Stimulated activated CD4-positive, alpha-beta T cell treated with anti-CD3 and anti-CD28 coated beads, Interleukin-12 subunit alpha, Interleukin-12 subunit beta, amount 100 ng/mL, for 48 hours (primary cell): ENCODE data around the gene NIN.

ENCODE experiments used
- DNase-seq, 3 donors: peaks; one replicate each; pipeline ENCODE4 v3.0.0-alpha.2; 2020; ENCODE audit warnings: low read depth in 2 of 3, low spot score in 1 of 3

The NIN gene

GRCh38 chr14:50844391-50844790 lies 13.4 kb upstream of the NIN start:
- no peak for DNase-seq

- DNase-seq: no peak
Measured at GRCh38 chr14:50839691-50840090, 8.7 kb upstream of the NIN start.

GRCh38 chr14:50839048-50839447 lies 8.1 kb upstream of the NIN start:
- DNase-seq: no peak

DNA sequence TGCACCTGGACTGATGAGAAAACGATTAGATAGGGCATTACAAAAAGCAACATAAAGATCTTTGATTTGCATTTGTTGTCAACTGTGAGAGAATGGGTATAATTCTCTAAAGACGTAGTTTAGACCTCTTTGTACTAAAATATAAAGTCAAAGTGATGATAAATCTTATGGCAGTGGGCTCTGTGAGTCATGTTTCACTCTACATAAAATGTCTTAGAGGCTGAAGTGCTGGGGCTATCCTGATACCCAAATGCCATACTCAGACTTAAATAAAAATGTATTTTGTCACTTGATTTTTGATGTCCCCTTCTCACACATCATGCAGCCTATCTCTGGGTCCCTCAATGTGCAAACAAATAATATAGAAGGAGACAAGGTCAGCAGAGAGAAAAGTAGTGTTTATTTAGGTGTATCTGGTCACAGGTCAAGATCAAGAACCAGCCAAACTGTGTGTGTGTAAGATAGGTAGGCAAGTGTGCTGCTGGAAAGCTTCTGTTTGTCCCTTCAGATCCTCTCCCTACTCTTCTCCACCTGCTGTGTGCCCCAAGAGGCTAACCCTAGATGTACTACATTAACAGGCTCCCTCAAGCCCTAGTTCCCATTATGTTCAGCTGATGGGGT lies 7.0 kb upstream of the NIN start:
- DNase-seq: no peak

- no peak for DNase-seq
Measured at GRCh38 chr14:50837271-50837670, 6.3 kb upstream of the NIN start.

- no peak for DNase-seq
Measured at GRCh38 chr14:50836515-50836914, 5.6 kb upstream of the NIN start.

- DNase-seq: no peak
Measured at GRCh38 chr14:50835280-50835679, 4.3 kb upstream of the NIN start.

GRCh38 chr14:50834802-50835276 lies 3.9 kb upstream of the NIN start:
- DNase-seq: no peak

DNA sequence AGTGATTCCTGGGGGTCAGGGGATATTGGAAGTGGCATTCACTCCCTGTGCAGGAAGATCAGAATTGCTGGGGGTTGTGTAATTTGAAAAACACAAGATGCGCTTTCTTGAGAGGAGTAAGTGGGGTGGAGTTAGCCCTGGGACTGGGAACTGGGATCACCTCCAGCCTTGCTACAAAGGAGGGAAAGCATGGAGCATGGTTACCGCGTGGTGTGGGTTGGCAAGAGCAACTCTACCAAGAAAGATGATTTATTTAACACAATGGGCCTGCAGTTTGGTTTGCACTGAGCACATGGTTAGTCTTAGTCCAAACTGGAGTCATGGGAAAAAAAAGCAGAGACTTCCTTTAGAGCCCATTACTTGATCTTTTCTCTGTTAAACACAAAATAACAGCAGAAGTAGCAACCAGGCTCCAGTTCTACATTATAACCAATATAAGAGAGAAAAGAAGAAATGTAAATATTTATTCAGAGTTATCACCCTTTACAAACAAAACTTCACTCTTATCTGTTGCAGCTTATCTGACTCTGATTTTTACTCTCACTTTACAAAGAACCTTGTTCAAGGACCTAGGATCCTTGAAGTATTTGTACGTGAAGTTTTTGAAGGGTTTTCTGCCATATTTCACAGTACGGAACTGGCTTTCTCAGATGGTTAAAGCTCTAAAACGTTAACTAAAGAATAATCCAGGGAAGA lies 2.1 kb upstream of the NIN start:
- no peak for DNase-seq

- DNase-seq: no peak
Measured at GRCh38 chr14:50831726-50832168, 785 bp upstream of the NIN start.

- peak in 1 of 3 donors; percentile 45 for DNase-seq
Measured at GRCh38 chr14:50830044-50830931, 674 bp downstream of the NIN start.

DNA sequence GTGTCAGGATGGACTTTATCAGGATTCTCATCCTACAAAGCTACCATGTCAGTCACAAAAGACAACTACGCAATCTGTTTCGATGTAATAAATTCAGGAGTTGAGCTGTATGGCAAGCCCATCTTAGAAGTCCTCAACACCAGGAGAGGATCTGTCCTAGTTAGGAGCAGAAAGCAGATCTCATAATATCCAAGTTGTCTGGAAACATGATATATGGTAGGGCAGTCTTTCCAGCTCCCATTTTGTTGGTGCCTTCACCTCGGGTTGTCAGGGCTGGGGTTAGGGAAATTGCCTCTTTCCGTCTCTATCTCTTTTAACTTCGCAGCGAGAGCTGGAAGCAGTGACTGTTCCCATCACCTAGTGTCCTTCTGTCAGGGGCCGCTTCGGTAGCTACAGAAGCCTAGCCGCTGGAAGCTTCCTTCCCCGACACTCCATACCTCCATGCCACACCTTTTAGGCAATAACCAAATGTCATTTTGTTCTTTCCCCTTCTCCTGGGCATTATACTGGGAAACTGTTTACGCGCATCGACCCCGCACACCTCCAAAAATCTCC lies 1.4 kb downstream of the NIN start:
- DNase-seq: no peak

DNA sequence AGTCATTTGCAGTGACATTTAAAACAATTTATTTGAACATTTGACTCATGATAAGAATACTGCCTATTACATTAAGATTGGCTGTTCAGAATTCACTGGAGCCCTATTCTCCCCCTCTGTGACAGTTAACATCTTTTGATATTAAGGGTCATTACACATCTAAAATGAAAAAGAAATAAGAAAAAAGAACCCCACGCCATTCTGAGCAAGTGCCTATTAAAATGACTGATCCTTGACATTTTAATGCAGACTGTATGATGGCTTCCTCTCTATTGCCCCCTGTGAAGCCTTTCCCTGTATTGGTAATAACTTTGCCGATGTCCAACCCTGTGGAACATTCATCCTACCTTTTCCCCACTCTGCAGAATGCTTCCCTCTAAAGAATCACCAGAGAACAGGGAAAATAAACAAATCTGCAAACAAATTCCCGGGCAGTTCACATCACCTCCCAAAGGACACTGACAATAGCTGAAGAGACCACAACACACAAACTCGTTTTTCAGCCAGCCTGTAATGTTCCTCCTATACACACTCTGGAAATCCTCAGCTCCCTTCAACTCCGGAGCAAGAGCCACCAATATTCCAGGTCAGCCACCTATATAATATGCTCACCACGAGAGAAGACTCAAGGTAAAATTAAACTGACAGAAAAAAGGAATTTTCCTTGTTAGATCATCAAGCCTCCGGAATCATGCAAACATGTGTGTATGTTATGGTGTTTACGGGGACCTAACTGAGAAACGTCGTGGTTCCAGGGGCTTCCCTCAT lies 2.1 kb downstream of the NIN start:
- no peak for DNase-seq

GRCh38 chr14:50826681-50827080 lies 4.3 kb downstream of the NIN start:
- DNase-seq: no peak

GRCh38 chr14:50825307-50825706 lies 5.7 kb downstream of the NIN start:
- DNase-seq: no peak

GRCh38 chr14:50823762-50824636 lies 7.0 kb downstream of the NIN start:
- DNase-seq: no peak

DNA sequence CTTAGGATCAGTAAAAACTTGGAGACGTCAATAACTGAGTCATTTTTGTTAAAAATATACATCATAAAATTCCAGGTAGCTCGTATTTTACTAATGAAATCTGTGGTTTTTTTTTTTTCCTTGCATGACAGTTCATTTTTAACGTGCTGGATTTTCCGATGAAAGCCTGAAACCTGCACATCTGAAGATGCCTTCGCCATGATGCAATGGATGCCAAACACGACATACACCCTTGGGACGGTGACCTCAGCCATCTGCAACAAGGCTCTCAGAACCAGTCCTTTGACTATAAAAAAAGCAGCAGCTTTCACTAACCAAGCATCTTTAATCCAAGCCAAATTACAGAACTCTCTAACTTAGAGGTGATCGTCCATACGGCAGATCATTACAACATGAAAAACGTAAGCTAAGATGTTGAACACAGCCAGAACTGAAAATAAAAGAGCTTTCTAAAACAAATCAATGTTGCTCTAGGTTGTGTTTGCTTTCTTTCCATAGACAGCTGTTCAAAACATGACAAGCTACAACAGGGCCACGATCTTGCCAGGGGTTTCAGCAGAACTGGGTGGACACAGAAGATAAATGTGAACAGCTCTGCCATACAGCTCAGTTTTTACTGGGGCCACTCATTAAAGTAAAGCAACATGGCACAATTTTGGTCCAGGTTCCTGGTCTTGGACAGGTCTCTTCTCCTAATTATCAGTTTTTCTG lies 7.8 kb downstream of the NIN start:
- DNase-seq: no peak

GRCh38 chr14:50822501-50823042 lies 8.4 kb downstream of the NIN start:
- no peak for DNase-seq
